ENCODE data around the gene SPOCK1. TPM values are rescaled to one million over a fixed set of nuclear protein-coding genes. Genes with fewer than 3 reads are reported as not detected.

Gene SPOCK1
- total and polyA plus RNA-seq, 2 experiments from 2014 or later = 5.6 to 10.1 TPM

DNA sequence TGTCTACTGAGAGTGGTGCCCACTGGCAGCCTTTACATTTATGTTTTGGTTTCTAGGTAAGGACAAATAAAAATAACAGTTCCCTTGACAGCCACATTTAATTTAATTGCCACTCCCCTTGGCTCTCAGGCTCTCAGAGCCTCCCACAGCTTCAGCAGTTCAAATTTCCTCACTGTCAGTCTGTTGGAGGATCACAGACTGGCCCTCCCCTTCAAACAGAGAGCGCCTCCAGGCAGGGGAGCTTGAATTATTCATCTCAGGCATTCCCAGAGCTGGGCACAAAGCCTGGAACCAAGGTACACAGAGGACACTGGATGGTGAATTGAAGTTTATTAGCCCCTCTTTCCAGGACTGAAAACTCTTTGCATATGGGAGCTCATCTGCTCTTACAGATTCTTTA is 407.7 kb downstream of the SPOCK1 start:
- Histone ChIP-seq H3K79me2 (no peaks in the 10 kb centered on the region), H3K4me3 (no peak overlapping the region), H3K4me1 (ENCODE audit: insufficient read depth) (no peaks in the 10 kb centered on the region), H4K20me1 (ENCODE audit: insufficient read depth, poor library complexity, severe bottlenecking) (no peaks in the 10 kb centered on the region), H3K9me2 (replicated peaks; ENCODE audit: insufficient read depth) (no peaks in the 10 kb centered on the region), H3K36me3 (replicated peaks; ENCODE audit: insufficient read depth, low read depth) (no peaks in the 10 kb centered on the region), H2AFZ (no peak overlapping the region), H3K27me3 (no peaks in the 10 kb centered on the region), H3K27ac (no peak overlapping the region), H3K9me3 (ENCODE audit: low read depth) (no peaks in the 10 kb centered on the region), H3K4me2 (no peak overlapping the region)
- no peak for TF ChIP-seq EZH2 (IDR thresholded peaks at IDR 0.05; ENCODE audit: borderline replicate concordance)
- TF ChIP-seq CTCF (IDR thresholded peaks at IDR 0.05; ENCODE audit: poor library complexity) = no peak
- TF ChIP-seq EZH2phosphoT487 (IDR thresholded peaks at IDR 0.05; ENCODE audit: low read depth, severe bottlenecking, unreplicated experiment) = no peak
- 77% methylated on average over 1 of the region's 1 CpG for WGBS (ENCODE audit: low lambda C conversion rate, missing lambda C conversion rate)
- no peak for DNase-seq (ENCODE audit: low spot score)

GRCh38 chr5:137090721-137091120 is 408.4 kb downstream of the SPOCK1 start:
- Histone ChIP-seq H3K27me3 (no peaks in the 10 kb centered on the region), H3K36me3 (replicated peaks; ENCODE audit: insufficient read depth, low read depth) (no peaks in the 10 kb centered on the region), H2AFZ (no peak overlapping the region), H3K4me2 (no peak overlapping the region), H3K27ac (no peak overlapping the region), H3K9me2 (replicated peaks; ENCODE audit: insufficient read depth) (no peaks in the 10 kb centered on the region), H3K79me2 (no peaks in the 10 kb centered on the region), H4K20me1 (ENCODE audit: insufficient read depth, poor library complexity, severe bottlenecking) (no peaks in the 10 kb centered on the region), H3K4me1 (ENCODE audit: insufficient read depth) (no peaks in the 10 kb centered on the region), H3K4me3 (no peak overlapping the region), H3K9me3 (ENCODE audit: low read depth) (no peaks in the 10 kb centered on the region)
- no peak for DNase-seq (ENCODE audit: low spot score)
- WGBS (ENCODE audit: low lambda C conversion rate, missing lambda C conversion rate) = 60% methylated on average over 2 of the region's 2 CpGs
- TF ChIP-seq EZH2 (IDR thresholded peaks at IDR 0.05; ENCODE audit: borderline replicate concordance) (no peak), CTCF (IDR thresholded peaks at IDR 0.05; ENCODE audit: poor library complexity) (no peak), EZH2phosphoT487 (IDR thresholded peaks at IDR 0.05; ENCODE audit: low read depth, severe bottlenecking, unreplicated experiment) (no peak)

DNA sequence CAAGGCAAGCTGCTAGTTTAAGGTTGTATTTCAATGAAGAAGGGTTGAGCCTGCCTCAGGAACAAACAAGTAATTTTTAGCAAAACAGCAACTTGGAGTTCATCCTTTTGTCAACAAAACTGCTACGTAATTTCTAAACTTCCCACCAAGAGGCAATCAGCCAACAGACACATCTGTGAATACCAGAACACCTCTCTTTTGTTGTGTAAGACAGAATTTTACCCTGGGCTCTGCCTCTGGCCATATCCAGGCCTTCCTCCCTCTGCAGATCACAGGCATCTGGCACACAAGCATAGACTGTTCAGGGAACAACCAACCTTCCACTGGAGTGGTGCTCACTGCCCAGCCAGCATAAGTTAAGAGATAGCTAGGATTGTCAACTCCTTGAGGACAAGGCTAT is 409.0 kb downstream of the SPOCK1 start:
- Histone ChIP-seq H3K4me3 (no peak overlapping the region), H3K9me2 (replicated peaks; ENCODE audit: insufficient read depth) (no peaks in the 10 kb centered on the region), H3K36me3 (replicated peaks; ENCODE audit: insufficient read depth, low read depth) (no peaks in the 10 kb centered on the region), H3K9me3 (ENCODE audit: low read depth) (no peaks in the 10 kb centered on the region), H3K27me3 (no peaks in the 10 kb centered on the region), H3K27ac (no peak overlapping the region), H4K20me1 (ENCODE audit: insufficient read depth, poor library complexity, severe bottlenecking) (no peaks in the 10 kb centered on the region), H2AFZ (no peak overlapping the region), H3K4me2 (no peak overlapping the region), H3K4me1 (ENCODE audit: insufficient read depth) (no peaks in the 10 kb centered on the region), H3K79me2 (no peaks in the 10 kb centered on the region)
- DNase-seq (ENCODE audit: low spot score) = no peak
- WGBS (ENCODE audit: low lambda C conversion rate, missing lambda C conversion rate) = 50% methylated on average over 1 of the region's 1 CpG
- TF ChIP-seq EZH2phosphoT487 (IDR thresholded peaks at IDR 0.05; ENCODE audit: low read depth, severe bottlenecking, unreplicated experiment) (no peak), EZH2 (IDR thresholded peaks at IDR 0.05; ENCODE audit: borderline replicate concordance) (no peak), CTCF (IDR thresholded peaks at IDR 0.05; ENCODE audit: poor library complexity) (no peak)

GRCh38 chr5:137088175-137088574 is 411.0 kb downstream of the SPOCK1 start:
- no peaks in the 10 kb centered on the region for H4K20me1 ChIP-seq (ENCODE audit: insufficient read depth, poor library complexity, severe bottlenecking)
- H2AFZ ChIP-seq = no peak overlapping the region
- no peak overlapping the region for H3K4me3 ChIP-seq
- no peak overlapping the region for H3K27ac ChIP-seq
- H3K79me2 ChIP-seq = no peaks in the 10 kb centered on the region
- no peaks in the 10 kb centered on the region for H3K9me3 ChIP-seq (ENCODE audit: low read depth)
- WGBS (ENCODE audit: low lambda C conversion rate, missing lambda C conversion rate) = 79% methylated on average over 6 of the region's 6 CpGs
- H3K4me2 ChIP-seq = no peak overlapping the region
- H3K36me3 ChIP-seq (replicated peaks; ENCODE audit: insufficient read depth, low read depth) = no peaks in the 10 kb centered on the region
- no peak for TF ChIP-seq EZH2phosphoT487 (IDR thresholded peaks at IDR 0.05; ENCODE audit: low read depth, severe bottlenecking, unreplicated experiment)
- no peak for TF ChIP-seq CTCF (IDR thresholded peaks at IDR 0.05; ENCODE audit: poor library complexity)
- TF ChIP-seq EZH2 (IDR thresholded peaks at IDR 0.05; ENCODE audit: borderline replicate concordance) = no peak
- H3K27me3 ChIP-seq = no peaks in the 10 kb centered on the region
- H3K4me1 ChIP-seq (ENCODE audit: insufficient read depth) = no peaks in the 10 kb centered on the region
- H3K9me2 ChIP-seq (replicated peaks; ENCODE audit: insufficient read depth) = no peaks in the 10 kb centered on the region
- DNase-seq (ENCODE audit: low spot score) = no peak

Measured in hepatocyte (in vitro differentiated cells).